Esophagus muscularis mucosa (tissue), 4 donors: ENCODE results near the gene EEF1AKMT3. TPM values are rescaled to one million over a fixed set of nuclear protein-coding genes. Genes with fewer than 3 reads are reported as not detected.

Experiments
- DNase-seq: peaks from one replicate; pipeline ENCODE4 v3.0.0-alpha.2; 2017; ENCODE audit errors: extremely low spot score
- H3K27ac ChIP-seq, 4 donors: fragments of 200-600 bp; sonication (generic); replicated peaks in 1 of 4; 1 replicate in 3 of 4; 2 replicates in 1 of 4; pipeline ENCODE4 v1.5.1; 2016 to 2019; ENCODE audit warnings: mild to moderate bottlenecking in 1 of 4
- H3K27me3 ChIP-seq, 4 donors: fragments of 200-600 bp; sonication (generic); one replicate each; pipeline versions ENCODE4 v1.5.1 to v1.6.0; 2016 to 2019
- H3K36me3 ChIP-seq, 4 donors: fragments of 200-600 bp; sonication (generic); one replicate each; pipeline ENCODE4 v1.5.1; 2016 to 2019
- H3K4me1 ChIP-seq, 4 donors: fragments of 200-600 bp; sonication (generic); one replicate each; pipeline ENCODE4 v1.5.1; 2016 to 2019
- H3K4me3 ChIP-seq, 4 donors: fragments of 200-600 bp; sonication (generic); 1 replicate in 2 of 4; 2 replicates in 2 of 4; pipeline ENCODE4 v1.5.1; 2016 to 2019; ENCODE audit warnings: mild to moderate bottlenecking in 4 of 4, moderate library complexity in 1 of 4
- H3K9me3 ChIP-seq, 4 donors: fragments of 200-600 bp; sonication (generic); 1 replicate in 3 of 4; 2 replicates in 1 of 4; pipeline ENCODE4 v1.5.1; 2016 to 2019
- EP300 ChIP-seq: sonication (generic); formaldehyde crosslinking; IDR thresholded peaks from one replicate; pipeline ENCODE4 v1.6.1; 2017; ENCODE audit warnings: antibody characterized with exemption
- POLR2A ChIP-seq: fragments of 450-650 bp; IDR thresholded peaks from one replicate; pipeline ENCODE4 v1.6.1; 2017; ENCODE audit warnings: antibody characterized with exemption, moderate library complexity, mild to moderate bottlenecking, low read depth
- POLR2AphosphoS5 ChIP-seq, 2 donors: sonication (generic); formaldehyde crosslinking; IDR thresholded peaks; one replicate each; pipeline ENCODE4 v1.6.1; 2017; ENCODE audit warnings: antibody characterized with exemption in 2 of 2
- WGBS: methylation state at CpG from one replicate; pipeline ENCODE4 v1.1.5; 2018; 5-methylcytosine and 5-hydroxymethylcytosine counted together
- intact Hi-C: fragments of 100-400 bp; cut with DNase I; formaldehyde crosslinking; loops from one replicate; pipeline ENCODE4 v1.15.1; 2023
- total RNA-seq, 4 donors: library from RNA; depleted of rRNA; stranded (reverse); fragments of >200 nt; gene quantifications; one replicate each; pipeline versions ENCODE4 v1.1.0 to v1.2.1, GENCODE V29; 2016
- TF ChIP-seq, protein P1 (sequence below), 3 experiments: fragments of 200-600 bp in 2 of 3; fragments of 450-650 bp in 1 of 3; sonication (generic) in 2 of 3; IDR thresholded peaks; one replicate each; pipeline ENCODE4 v1.5.1; 2017 to 2019; ENCODE audit warnings: antibody characterized with exemption in 3 of 3, mild to moderate bottlenecking in 2 of 3, moderate library complexity in 1 of 3

The EEF1AKMT3 gene
- total RNA-seq, 4 donors from 2014 or later = 6.6 to 13.2 (median 10.0) TPM

DNA sequence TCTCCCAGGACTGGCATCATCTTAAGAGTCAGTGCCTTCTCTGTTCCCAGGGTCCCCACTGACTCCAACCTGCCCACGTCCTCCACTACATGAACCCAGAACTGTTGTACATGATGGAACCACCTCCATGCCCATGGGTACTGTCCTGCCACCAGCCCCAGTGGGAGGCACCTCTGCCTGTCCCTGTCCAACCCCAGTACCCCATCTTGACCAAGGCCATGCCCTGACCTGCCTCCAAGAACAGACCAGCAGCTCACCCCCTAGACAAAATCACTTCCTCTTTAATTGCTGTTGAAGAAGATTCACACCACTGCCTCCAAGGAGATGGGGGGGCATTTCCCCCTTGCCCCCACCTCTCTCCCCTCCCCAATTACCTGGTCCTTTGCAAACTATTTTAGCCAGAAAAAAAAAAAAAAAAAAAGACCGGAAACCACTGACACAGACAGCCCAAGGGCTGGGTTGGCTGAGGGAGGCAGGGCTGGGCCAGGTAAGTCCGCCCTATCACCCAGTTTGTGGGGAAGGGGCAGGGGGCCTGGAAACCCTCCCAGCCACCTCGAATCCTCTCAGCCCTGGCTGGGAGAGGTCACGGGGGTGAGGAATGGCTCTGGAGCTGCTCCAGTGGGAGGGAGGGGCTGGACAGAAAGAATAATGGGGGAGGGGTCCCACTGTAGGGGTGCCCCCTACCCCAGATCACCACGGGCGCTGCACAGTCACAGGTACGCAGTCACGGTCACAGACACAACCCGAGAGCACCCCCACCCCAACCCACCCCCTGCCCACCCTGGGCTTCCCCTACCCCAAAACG, 47.3 kb upstream of the EEF1AKMT3 start:
- 56% methylated on average over 6 of the region's 11 CpGs for WGBS
- peaks cover 6 to 45% (median 13%) of the 10 kb centered on the region in 4 donors for H3K27me3 ChIP-seq
- no peaks in the 10 kb centered on the region for H3K9me3 ChIP-seq
- no peak overlapping the region for H3K27ac ChIP-seq
- peaks cover 11 to 20% (median 20%) of the 10 kb centered on the region in 4 donors for H3K36me3 ChIP-seq
- H3K4me3 ChIP-seq = no peak overlapping the region
- DNase-seq = peak; percentile 75
- no peak for TF ChIP-seq POLR2AphosphoS5 (IDR thresholded peaks at IDR 0.05)
- TF ChIP-seq EP300 = no peak
- TF ChIP-seq POLR2A = no peak
- TF ChIP-seq, protein P1, sequence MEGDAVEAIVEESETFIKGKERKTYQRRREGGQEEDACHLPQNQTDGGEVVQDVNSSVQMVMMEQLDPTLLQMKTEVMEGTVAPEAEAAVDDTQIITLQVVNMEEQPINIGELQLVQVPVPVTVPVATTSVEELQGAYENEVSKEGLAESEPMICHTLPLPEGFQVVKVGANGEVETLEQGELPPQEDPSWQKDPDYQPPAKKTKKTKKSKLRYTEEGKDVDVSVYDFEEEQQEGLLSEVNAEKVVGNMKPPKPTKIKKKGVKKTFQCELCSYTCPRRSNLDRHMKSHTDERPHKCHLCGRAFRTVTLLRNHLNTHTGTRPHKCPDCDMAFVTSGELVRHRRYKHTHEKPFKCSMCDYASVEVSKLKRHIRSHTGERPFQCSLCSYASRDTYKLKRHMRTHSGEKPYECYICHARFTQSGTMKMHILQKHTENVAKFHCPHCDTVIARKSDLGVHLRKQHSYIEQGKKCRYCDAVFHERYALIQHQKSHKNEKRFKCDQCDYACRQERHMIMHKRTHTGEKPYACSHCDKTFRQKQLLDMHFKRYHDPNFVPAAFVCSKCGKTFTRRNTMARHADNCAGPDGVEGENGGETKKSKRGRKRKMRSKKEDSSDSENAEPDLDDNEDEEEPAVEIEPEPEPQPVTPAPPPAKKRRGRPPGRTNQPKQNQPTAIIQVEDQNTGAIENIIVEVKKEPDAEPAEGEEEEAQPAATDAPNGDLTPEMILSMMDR (IDR thresholded peaks at IDR 0.05) = no peak
- intact Hi-C loops = no loop called here
- H3K4me1 ChIP-seq = peaks cover 14 to 25% (median 21%) of the 10 kb centered on the region in 4 donors

DNA sequence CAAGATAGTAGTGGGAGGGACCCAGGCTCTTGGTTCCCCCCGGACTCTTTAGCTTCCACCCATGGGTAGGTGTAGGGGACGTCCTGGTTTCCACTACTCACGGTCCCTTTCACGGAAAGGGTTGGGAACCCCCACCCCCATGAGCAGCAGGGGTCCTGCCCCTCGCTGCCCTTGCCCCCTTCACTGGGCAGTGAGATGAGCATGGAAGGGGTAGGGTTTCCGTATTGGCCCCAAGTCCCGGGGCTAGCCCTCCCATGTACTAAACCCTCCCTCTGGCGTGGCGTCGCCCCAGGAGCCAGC, 46.6 kb upstream of the EEF1AKMT3 start:
- peaks cover 6 to 52% (median 13%) of the 10 kb centered on the region in 4 donors for H3K27me3 ChIP-seq

DNA sequence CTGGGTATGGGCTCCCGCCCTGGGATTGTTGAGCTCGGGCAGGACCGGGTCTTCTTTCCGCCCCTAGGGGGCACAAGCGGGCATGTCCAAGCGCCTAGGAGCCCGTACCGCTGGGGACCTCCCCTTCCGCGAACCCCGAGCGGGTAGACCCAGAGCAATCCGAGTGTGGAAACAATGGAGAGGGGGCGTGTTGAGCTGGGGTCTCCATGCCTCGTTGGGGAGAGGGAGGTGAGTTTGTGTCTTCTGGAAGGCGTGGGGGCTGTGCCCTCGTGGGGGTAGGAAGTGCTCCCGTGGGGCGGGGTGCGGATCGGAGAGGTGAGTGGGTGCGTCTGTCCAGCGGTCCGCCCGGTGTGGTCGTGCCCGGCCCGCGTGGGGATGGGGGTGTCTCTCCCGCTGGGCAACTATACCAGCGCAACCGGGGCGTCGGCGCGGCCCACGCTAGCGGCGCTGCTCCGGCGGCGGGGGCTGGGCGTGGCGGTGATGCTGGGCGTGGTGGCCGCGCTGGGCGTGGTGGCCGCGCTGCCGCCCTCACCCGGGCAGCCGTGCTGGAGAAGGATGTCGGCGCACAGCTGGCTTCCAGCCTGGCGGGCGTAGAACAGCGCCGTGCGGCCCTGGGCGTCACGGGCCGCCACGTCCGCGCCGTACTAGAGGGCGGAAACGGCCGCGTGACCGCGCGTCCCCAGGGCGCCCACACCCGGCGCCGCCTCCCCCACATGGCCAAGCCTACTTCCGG, 46.1 kb upstream of the EEF1AKMT3 start:
- intact Hi-C loops = no loop called here
- Histone ChIP-seq H3K36me3 (peaks cover 0 to 8% (median 8%) of the 10 kb centered on the region in 4 donors), H3K27ac (peak overlapping the region; percentile 43 to 56 (median 54)), H3K4me3 (peak overlapping the region; percentile 60 to 75 (median 65)), H3K9me3 (no peaks in the 10 kb centered on the region), H3K27me3 (peaks cover 6 to 57% (median 13%) of the 10 kb centered on the region in 4 donors), H3K4me1 (peaks cover 14 to 25% (median 21%) of the 10 kb centered on the region in 4 donors)
- TF ChIP-seq POLR2A (no peak), POLR2AphosphoS5 (IDR thresholded peaks at IDR 0.05) (peak; percentile 29 to 33), EP300 (no peak)
- TF ChIP-seq, protein P1 (IDR thresholded peaks at IDR 0.05) = peak; percentile 52 to 77 (median 56)
- WGBS = 24% methylated on average over 12 of the region's 79 CpGs
- no peak for DNase-seq

More for the DNA sequence above, 46.6 kb upstream of the EEF1AKMT3 start:
- peak overlapping the region; percentile 60 to 75 (median 65) for H3K4me3 ChIP-seq
- peak overlapping the region in 3 of 4 donors; percentile 43 to 56 (median 54) for H3K27ac ChIP-seq
- H3K36me3 ChIP-seq = peaks cover 5 to 13% (median 13%) of the 10 kb centered on the region in 4 donors
- DNase-seq = no peak
- peaks cover 14 to 25% (median 21%) of the 10 kb centered on the region in 4 donors for H3K4me1 ChIP-seq
- no peak for TF ChIP-seq EP300
- no peak for TF ChIP-seq POLR2A
- TF ChIP-seq POLR2AphosphoS5 (IDR thresholded peaks at IDR 0.05) = no peak
- TF ChIP-seq, protein P1 (IDR thresholded peaks at IDR 0.05) = no peak
- H3K9me3 ChIP-seq = no peaks in the 10 kb centered on the region
- WGBS = 26% methylated on average over 4 of the region's 10 CpGs
- intact Hi-C loops = no loop called here

DNA sequence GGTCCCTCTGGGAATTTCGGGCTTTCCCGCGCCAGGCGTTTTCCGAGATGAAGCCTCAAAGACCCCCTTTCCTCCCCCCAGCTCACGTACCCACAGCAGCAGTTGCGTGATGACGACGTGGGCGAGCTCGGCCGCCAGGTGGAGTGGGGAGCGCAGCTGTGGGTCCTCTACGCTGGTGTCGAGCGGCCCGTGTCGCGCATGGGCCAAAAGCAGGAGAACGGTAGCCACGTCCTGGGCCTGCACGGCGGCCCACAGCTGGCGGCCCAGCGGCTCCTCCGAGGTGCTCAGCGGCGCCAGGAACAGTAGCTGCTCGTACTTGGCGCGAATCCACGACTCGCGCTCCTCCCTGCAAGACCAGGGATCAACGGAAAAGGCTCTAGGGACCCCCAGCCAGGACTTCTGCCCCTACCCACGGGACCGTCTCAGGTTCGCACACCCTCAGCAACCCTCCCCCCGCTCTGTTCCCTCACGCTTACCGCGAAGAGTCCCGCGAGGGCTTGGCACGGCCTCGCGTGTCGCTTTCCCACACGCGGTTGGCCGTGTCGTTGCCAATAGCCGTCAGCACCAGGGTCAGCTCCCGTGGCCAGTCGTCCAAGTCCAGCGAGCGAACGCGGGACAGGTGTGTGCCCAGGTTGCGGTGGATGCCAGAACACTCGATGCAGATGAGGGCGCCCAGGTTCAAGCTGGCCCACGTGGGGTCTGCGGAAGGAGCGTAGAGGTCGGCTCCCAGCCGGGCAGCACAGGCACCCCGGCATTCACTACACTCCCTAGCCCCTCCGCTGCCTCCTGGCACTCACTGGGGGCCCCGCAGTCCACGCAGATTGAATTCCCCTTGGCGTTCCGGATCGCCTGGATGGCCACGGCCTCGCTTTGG, 45.3 kb upstream of the EEF1AKMT3 start:
- no peaks in the 10 kb centered on the region for H3K9me3 ChIP-seq
- intact Hi-C loops = no loop called here
- peaks cover 0 to under 1% (median under 1%) of the 10 kb centered on the region in 4 donors for H3K36me3 ChIP-seq
- DNase-seq = no peak
- WGBS = 51% methylated on average over 69 of the region's 76 CpGs
- peak overlapping the region; percentile 43 to 56 (median 54) for H3K27ac ChIP-seq
- peak overlapping the region; percentile 60 to 75 (median 65) for H3K4me3 ChIP-seq
- TF ChIP-seq EP300 (no peak), POLR2AphosphoS5 (IDR thresholded peaks at IDR 0.05) (peak in 1 of 2 donors; percentile 2), POLR2A (no peak)
- TF ChIP-seq, protein P1 (IDR thresholded peaks at IDR 0.05) = peak; percentile 21 to 45 (median 27)
- peaks cover 6 to 65% (median 13%) of the 10 kb centered on the region in 4 donors for H3K27me3 ChIP-seq
- peaks cover 14 to 25% (median 21%) of the 10 kb centered on the region in 4 donors for H3K4me1 ChIP-seq
